GM21528 (cell line): Measurements from ENCODE around the gene TTC28.

Experiments used
- ATAC-seq: cut with Tn5 transposase; IDR thresholded peaks from one replicate; pipeline ENCODE4 v1.9.1; 2021; ENCODE audit warnings: mild to moderate bottlenecking, moderate library complexity; ENCODE audit not compliant: unreplicated experiment, low FRiP score

Gene TTC28

DNA sequence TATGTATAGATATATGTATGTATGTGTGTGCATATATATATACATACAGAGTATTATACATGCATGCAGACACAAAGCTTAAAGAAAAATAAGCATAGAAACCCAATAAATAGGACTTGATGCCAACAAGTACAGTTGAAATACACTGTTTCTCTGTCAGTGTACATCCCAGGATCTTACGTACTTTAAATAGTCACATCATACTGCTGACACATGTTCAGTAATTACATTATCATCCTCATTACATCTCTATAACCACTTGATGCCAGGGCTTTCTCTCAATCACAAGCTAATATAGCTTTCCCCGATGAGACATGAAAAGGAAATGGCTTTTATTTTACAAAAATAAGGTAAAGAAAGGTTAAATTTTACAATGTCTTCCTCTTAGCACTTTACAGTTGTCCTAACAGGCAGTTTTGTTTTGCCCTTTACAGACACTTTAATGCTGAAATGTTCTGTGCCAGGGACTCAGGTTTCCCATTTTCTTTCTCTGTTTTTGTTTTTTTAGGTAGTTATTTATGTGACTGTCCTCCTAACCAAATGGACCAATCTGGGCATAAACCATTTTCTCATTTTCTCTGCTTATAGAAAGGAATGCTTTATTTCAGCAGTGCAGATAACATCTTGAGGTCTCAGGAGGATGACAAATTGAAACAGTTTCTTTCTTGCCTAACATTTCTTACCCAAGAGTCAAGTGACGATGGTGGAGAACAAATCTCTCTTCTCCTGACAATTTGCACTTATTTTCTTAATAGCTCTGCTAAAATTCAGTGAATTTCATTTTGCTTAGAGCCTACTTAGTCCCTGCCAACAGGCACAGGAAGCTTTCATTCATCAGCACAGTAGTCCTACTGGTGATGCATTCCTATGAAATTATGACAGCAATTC is 350.2 kb downstream of the TTC28 start:
- ATAC-seq, result no peak

DNA sequence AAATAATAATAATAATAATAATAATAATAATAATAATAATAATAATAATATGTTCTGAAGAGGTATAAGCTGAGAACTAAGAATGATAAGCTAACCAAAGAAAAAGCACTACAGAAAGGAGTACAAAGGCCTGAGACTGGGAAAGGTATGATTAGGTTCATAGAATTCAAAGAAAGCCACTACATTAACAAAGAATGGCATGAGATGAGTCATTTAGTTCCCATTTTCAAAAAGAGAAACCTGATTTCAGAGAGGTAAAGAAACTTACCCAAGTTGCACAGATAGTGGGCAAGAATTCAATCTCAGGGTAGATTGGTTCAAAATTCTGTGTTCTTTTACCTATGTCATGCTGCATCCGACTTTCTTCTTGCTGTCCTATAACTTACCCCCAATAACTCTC is 350.9 kb downstream of the TTC28 start:
- no peak for ATAC-seq

DNA sequence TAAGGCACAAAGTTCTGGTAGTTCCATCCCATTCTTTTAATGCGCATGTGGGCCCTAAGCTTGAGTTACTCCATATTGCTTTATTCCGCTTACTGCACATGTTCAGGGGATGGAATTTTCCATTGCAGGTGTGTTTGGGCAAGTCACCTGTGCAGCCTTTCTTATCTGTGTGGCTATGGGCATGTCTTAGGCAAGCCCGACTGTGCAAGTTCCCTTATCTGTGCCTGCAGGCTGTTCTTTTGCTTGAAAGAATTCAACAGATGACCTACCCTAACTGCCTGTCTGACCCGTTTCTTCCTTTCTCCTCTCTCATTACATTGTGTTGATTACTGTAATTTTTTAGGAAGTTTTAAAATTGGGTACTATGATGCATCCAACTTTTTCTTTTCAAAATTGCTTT is 363.6 kb downstream of the TTC28 start:
- ATAC-seq, result no peak

- ATAC-seq, result no peak
Measured at GRCh38 chr22:28314959-28315358, 364.7 kb downstream of the TTC28 start.

- ATAC-seq, result no peak
Measured at GRCh38 chr22:28310299-28310698, 369.3 kb downstream of the TTC28 start.

DNA sequence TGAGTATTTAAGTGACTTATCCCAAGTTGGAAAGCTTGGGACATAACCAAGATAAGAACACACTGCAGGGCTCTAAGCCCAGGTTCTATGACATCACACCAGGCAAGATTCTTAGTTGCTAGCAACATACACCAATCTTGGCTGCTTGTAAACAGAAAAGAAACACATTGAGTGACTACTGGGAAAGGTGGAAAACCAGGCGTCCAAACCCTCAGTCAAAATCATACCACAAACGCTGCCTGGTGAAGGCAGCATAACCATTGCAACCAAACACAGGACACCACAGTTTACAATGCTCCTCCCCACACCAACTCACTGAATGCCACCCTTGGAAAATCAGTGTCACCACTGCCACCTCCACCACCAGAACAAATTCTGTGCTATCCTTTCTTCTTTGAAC is 379.9 kb downstream of the TTC28 start:
- ATAC-seq, result no peak

- no peak for ATAC-seq
Measured at GRCh38 chr22:28299309-28299708, 380.3 kb downstream of the TTC28 start.

DNA sequence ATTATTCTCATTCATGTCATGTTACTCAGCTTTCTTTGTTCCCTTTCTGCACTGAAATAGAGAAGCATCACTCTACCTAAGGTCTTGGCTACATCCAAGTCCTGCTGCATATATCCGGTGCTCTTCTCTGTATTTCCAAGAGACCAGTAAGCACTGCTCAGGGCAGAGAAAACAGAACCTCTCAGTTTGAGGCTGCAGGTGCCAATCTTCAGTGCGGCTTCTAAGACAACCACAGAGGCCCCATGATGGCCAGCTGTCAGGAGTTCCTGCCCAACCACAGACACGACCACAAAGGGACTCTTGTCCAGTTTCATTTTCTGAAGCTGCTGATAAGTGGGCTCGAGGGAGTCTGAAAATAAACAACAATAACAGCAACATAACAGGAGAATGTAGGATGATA is 382.1 kb downstream of the TTC28 start:
- no peak for ATAC-seq

GRCh38 chr22:28296452-28296851 is 383.2 kb downstream of the TTC28 start:
- no peak for ATAC-seq

- ATAC-seq, result no peak
Measured at GRCh38 chr22:28283068-28283654, 396.5 kb downstream of the TTC28 start.

- ATAC-seq, result no peak
Measured at GRCh38 chr22:28282405-28283067, 397.1 kb downstream of the TTC28 start.

DNA sequence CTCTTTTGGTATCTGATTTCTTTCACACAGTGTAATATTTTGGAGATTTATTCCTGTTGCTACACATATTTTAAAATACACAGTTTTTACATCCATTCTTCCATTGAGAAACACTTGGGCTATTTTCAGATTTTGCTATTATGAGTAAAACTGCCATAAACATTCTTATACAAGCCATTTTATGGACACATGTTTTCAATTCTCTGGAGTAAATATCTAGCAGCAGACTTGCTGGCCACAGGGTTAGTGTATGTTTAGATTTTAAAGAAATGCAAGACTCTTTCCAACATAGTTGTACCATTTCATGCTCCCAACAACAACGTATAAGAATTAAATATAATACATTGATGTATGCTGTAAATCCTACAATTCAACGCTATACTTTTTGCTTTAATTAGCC is 399.8 kb downstream of the TTC28 start:
- no peak for ATAC-seq

DNA sequence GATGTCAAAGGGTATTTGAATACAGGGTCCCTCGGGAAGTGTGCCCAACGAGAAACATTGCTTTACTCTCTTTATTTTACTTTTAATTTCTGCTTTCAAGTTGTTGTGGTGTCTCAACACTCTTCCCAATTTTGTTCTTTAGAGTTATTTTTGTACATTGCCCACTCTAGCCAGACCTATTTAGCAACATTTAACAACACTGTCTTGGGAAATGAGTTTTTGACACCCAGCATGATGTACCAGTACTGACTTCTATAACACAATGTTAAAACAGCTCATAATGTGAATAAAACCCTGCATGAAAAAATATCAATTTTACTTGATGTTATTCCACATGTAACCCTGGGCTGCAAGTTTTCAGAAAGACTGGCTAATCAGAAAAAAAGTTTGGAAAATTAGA is 410.4 kb downstream of the TTC28 start:
- no peak for ATAC-seq

GRCh38 chr22:28268850-28269249 is 410.8 kb downstream of the TTC28 start:
- ATAC-seq, result no peak

DNA sequence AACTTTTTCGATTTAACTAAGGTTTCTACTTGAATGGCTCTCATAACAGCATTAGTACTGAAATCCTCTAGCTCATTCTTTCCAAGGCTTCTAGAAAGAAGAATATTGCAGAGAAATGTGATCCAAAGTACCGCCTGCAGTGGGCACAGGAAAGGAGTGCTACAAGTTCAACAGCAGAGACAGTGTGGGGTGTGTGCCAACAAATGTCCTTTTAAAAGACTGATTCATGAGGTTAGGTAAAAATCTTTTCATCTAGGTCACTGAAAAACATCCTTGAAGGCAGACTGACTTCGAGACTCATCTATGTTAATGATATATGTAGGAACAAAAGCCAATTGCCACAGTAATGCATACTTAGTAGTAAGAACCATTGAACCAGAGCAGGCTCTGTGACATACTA is 411.5 kb downstream of the TTC28 start:
- no peak for ATAC-seq

GRCh38 chr22:28260619-28261018 is 419.0 kb downstream of the TTC28 start:
- no peak for ATAC-seq

GRCh38 chr22:28259774-28260312 is 419.8 kb downstream of the TTC28 start:
- ATAC-seq, result no peak

DNA sequence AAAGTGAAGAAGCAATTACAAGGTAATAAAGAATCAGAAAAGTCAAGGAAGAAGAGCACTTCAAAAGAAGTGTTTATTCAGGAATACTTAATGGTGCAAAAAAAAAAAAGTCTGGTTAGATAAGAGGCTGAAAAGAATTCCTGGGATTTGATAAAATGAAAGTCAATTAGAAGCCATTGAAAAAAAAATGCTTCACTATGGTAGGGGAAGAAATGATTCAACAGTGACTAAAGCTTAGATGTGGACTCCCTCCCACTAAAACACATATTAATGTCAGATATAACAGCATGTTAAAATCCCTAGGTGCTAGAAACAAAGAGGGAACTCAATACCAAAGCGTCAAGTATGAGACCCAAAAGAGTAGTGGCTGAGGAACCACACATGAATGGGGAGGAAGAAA is 425.2 kb downstream of the TTC28 start:
- ATAC-seq, result no peak

DNA sequence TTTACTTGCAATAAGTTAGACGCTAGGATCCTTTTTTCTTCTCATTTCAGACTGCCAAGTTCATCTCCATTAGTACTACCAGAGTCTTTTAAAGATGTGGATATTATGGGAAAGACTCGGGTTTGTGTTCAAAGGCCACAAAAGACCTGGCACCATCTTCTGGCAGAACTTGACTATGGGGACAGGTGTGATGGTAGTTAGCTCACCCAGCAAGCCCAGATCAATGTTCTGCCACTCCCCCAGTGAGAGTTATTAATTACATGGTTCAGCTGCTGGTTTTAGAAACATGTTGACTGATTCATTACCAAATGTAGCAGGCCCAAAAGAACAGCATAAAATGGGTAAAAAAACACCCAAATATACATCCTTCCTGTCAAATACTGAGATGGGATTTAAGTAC is 427.1 kb downstream of the TTC28 start:
- ATAC-seq, result no peak

DNA sequence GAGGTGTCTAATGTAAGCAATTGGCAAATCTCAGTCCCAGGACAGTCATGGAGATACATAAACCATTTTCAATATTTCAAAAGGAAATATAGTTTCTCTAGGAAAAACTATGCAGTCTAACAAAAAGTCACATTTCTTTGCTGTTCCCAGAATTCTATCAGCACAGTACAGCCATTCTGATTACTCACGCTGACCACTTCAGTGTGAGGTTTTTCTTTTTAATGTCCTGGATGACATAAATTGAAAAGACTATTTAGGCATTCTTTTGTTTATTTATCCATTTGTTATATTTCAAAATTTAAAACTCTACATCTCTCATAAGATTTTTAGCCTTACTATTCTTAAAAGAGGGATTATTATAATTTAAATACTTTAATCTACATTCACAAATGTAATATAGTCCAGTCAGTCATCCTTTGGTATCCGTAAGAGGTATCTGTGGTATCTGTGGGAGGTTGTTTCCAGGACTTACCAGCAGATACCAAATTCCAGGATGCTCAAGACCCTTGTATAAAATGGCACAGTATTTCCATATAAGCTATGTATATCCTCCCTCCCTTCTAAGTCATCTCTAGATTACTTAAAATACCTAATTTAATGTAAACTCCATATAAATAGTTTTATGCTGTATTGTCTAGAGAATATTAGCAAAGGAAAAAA is 429.5 kb downstream of the TTC28 start:
- ATAC-seq, result no peak

DNA sequence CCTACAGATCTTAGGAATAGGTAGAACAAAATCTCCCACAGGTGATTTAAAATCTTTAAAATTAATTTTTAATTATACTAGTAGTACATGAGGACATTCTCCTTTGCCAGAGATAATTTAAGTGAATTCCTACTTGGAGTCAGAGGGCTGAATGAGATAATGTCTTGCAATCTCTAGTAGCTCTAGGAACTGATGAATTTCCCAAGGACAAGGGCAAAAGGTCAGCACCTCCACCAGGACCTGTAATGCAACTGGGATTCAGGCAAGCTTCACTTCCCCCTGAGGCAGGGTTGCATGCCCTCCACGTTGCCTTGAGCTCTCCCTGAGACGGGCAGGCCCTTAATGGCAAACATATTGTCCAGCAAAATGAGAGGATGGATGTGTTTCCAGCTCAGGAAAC is 430.2 kb downstream of the TTC28 start:
- no peak for ATAC-seq
